Activated T-helper 1 cell treated with anti-CD3 and anti-CD28 coated beads, Interleukin-12 subunit alpha, Interleukin-12 subunit beta, Interleukin-2, Interleukin-4 antibody, amounts not matched to agents 30 ng/mL and 10 ng/mL and 1 ng/mL, durations not matched to agents 14 hours and 24 hours and 36 hours (primary cell): ENCODE measurements around the gene PHTF1. TPM values are rescaled to one million over a fixed set of nuclear protein-coding genes. Genes with fewer than 3 reads are reported as not detected.

Experiments
- DNase-seq: peaks from one replicate; pipeline ENCODE4 v3.0.0; 2021; ENCODE audit warnings: low spot score
- H3K27ac Mint-ChIP-seq: one replicate; pipeline ENCODE4 v1.8.0; 2021; ENCODE audit warnings: mild to moderate bottlenecking, mixed read lengths
- H3K27me3 Mint-ChIP-seq: one replicate; pipeline ENCODE4 v1.8.0; 2022; ENCODE audit warnings: mild to moderate bottlenecking, moderate library complexity, mixed read lengths; ENCODE audit not compliant: insufficient read depth
- H3K36me3 Mint-ChIP-seq: one replicate; pipeline ENCODE4 v1.8.0; 2021; ENCODE audit warnings: low read depth, mixed read lengths
- H3K4me1 Mint-ChIP-seq: one replicate; pipeline ENCODE4 v1.8.0; 2021; ENCODE audit warnings: low read depth, mixed read lengths
- H3K4me3 Mint-ChIP-seq: one replicate; pipeline ENCODE4 v1.8.0; 2021; ENCODE audit warnings: mild to moderate bottlenecking, moderate library complexity, mixed read lengths
- H3K9me3 Mint-ChIP-seq: one replicate; pipeline ENCODE4 v1.8.0; 2021; ENCODE audit warnings: mixed read lengths
- intact Hi-C: fragments of 100-400 bp; cut with micrococcal nuclease; formaldehyde crosslinking; loops from one replicate; pipeline ENCODE4 v1.15.1; 2024
- total RNA-seq: library from RNA; stranded (reverse); gene quantifications from 2 replicates; pipeline ENCODE4 v1.2.3, GENCODE V29; 2022

PHTF1 gene
- total RNA-seq, 1 donor from 2014 or later: 14.7 TPM

DNA sequence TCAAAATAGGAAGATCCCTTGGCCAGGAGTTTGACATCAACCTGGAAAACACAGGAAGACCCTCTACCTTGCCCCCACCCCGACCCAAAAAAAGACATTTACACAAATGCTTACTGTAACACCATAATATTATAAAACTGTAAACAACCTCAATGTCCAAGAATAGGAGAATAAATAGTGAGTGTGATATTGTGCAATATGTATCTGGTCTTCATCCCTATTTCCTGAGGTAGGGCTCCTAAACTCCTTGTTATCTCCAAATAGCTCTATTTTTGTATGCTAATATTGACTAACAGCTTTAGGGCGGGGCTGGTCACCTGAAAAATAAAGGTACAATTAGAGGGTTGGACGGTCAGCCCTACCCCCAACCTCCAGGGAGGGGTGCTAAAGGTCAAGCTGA, 29.5 kb upstream of the PHTF1 start:
- H3K27ac Mint-ChIP-seq: no peak overlapping the region
- H3K9me3 Mint-ChIP-seq: no peaks in the 10 kb centered on the region

DNA sequence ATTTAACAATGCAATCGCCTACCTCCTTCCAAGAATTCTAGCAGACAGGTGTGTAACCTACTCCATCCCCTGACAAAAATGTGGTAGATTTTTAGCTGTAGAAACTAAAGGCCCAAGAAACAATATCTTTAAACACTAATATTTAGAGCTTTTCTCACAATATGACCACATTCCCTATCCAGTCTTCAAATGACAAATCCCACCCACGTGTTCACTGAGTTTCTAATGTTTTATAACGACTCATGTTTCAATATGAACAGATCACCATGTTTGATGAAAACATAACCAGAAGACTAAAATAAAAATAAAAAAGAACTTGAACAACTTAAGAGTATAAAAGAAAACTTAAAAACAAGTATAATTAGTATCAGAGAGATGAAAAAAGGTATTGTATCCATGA, 28.4 kb upstream of the PHTF1 start:
- Mint-ChIP-seq H3K36me3 (peaks cover 30% of the 10 kb centered on the region), H3K4me1 (peaks cover 40% of the 10 kb centered on the region), H3K27ac (no peak overlapping the region), H3K4me3 (no peak overlapping the region), H3K27me3 (no peaks in the 10 kb centered on the region), H3K9me3 (no peaks in the 10 kb centered on the region)
- no peak for DNase-seq
- intact Hi-C loops: loop anchor here (1.0 to 10.0 kb wide), 2 partner anchors 15 to 393 kb away; partner anchors contain the start of gene MAGI3

More for the DNA sequence above, 29.5 kb upstream of the PHTF1 start:
- no peak overlapping the region for H3K4me3 Mint-ChIP-seq
- no peaks in the 10 kb centered on the region for H3K27me3 Mint-ChIP-seq
- DNase-seq: no peak
- intact Hi-C loops: loop anchor here (10.0 kb wide), 1 partner anchor 394 kb away; the partner anchor contains the start of gene MAGI3
- peaks cover 35% of the 10 kb centered on the region for H3K36me3 Mint-ChIP-seq
- peaks cover 50% of the 10 kb centered on the region for H3K4me1 Mint-ChIP-seq

DNA sequence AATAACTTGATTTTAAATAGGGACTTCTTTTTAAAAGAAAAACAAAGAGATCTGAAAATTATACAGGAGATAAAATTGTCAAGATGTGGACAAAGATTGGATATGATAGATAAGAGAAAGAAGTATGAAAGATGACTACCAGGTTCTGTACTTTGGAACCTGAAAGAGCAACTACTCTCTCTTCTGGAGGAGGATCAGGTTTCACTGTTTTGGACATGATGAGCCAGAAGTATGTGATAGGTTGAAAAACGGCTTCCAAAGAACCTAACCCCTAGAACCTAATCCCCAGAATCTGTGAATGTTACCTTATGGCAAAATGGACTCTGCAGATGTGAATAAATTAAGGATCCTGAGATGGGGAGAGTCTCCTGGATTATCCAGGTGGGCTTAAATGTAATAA, 26.8 kb upstream of the PHTF1 start:
- intact Hi-C loops: loop anchor here (10.0 kb wide), 1 partner anchor 391 kb away; the partner anchor contains the start of gene MAGI3
- Mint-ChIP-seq H3K9me3 (no peaks in the 10 kb centered on the region), H3K36me3 (peaks cover 25% of the 10 kb centered on the region), H3K4me1 (peaks cover 32% of the 10 kb centered on the region), H3K27me3 (no peaks in the 10 kb centered on the region), H3K4me3 (no peak overlapping the region), H3K27ac (no peak overlapping the region)
- no peak for DNase-seq

DNA sequence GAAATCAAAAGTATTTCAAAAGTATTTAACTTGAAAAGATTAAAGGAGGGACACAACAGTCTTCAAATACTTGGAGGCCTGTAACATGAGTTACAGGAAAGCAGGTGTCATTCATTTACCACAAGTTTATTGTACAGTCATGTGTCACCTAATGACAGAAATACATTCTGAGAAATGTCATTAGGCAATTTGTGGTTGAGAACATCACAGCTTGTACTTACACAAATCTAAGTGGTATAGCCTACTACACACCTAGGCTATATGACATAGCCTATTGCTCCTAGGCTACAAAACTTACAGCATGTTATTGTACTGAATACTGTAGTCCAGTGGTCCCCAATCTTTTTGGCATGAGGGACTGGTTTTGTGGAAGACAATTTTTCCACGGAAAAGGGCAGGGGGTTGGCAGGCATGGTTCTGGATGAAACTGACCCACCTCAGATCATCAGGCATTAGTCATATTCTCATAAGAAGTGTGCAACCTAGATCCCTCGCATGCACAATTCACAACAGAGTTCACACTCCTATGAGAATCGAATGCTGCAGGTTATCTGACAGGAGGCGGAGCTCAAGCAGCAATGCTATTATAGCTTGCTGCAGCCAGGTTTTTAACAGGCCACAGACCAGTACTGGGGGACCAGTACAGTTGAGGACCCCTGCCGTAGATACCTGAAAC, 25.0 kb upstream of the PHTF1 start:
- peak overlapping the region; percentile 59 for H3K4me3 Mint-ChIP-seq
- peaks cover 18% of the 10 kb centered on the region for H3K36me3 Mint-ChIP-seq
- H3K9me3 Mint-ChIP-seq: no peaks in the 10 kb centered on the region
- no peak for DNase-seq
- H3K27ac Mint-ChIP-seq: peak overlapping the region; percentile 93
- H3K27me3 Mint-ChIP-seq: no peaks in the 10 kb centered on the region
- peaks cover 25% of the 10 kb centered on the region for H3K4me1 Mint-ChIP-seq
- intact Hi-C loops: loop anchor here (5.0 to 10.0 kb wide), 2 partner anchors 42 to 389 kb away; partner anchors contain the start of gene MAGI3

DNA sequence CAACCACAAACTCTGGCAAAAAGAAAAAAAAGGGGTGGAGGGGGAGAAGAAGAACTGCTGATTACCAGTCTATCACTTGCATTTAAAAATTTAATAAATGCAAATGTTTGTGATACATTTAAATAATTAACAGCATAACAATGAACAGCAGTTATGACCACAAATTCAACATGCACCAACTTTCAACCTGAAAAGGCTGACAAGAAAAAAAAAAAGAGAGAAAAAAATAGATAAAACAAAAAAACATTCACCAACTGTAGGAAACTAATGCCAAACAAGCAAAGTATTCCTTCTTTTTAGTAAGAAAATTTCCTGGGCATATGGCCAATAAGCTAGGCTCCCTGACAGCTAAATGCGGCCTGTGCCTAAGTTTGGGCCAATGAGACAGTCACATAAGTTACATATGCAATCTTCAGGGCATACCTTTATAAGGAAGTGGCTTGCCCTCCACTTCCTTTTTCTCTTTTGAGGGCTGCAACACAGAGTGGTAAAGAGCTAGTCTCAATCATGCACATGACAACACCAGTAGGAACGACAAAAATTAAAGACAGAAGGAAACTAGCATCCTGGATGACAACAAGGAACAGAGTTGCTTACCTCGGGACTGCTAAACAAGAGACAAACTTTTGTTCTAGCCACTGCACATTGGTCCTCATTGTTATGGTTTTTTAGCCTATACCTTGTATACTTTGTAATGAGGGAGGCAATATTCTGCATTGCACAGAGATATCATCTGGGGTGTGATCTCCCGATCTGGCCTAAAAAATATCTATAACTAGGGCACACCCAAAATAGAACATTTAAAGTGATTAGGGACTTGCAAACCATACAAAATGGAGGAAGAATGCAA, 24.2 kb upstream of the PHTF1 start:
- no peaks in the 10 kb centered on the region for H3K27me3 Mint-ChIP-seq
- H3K27ac Mint-ChIP-seq: peak overlapping the region; percentile 93
- peak overlapping the region; percentile 59 for H3K4me3 Mint-ChIP-seq
- peak; percentile 41 for DNase-seq
- H3K9me3 Mint-ChIP-seq: peaks cover 3% of the 10 kb centered on the region
- peaks cover 25% of the 10 kb centered on the region for H3K4me1 Mint-ChIP-seq
- H3K36me3 Mint-ChIP-seq: peaks cover 22% of the 10 kb centered on the region
- intact Hi-C loops: loop anchor here (1.0 to 10.0 kb wide), 4 partner anchors 24 to 389 kb away; partner anchors contain the start of genes MAGI3 and PHTF1

DNA sequence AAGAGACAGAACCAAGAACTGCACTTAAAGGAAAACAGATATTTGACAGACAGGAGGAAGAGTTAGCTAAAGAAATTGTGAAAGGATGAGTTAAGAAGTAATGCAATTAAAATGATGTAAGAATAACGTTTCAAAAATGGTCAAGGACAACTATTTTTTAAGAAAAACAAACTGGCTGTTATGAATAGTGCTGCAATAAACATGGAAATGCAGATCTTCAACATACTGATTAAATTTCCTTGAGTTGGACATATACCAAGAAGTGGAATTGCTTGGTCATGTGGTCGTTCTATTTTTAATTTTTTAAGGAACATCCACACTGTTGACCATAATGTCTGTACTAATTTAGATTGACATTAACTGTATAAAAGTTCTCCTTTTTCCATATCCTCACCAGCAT, 23.1 kb upstream of the PHTF1 start:
- intact Hi-C loops: loop anchor here (5.0 to 10.0 kb wide), 2 partner anchors 40 to 388 kb away; partner anchors contain the start of gene MAGI3
- Mint-ChIP-seq H3K27ac (no peak overlapping the region), H3K9me3 (peaks cover 4% of the 10 kb centered on the region), H3K27me3 (no peaks in the 10 kb centered on the region), H3K4me1 (peaks cover 18% of the 10 kb centered on the region), H3K4me3 (no peak overlapping the region), H3K36me3 (peaks cover 15% of the 10 kb centered on the region)
- no peak for DNase-seq

DNA sequence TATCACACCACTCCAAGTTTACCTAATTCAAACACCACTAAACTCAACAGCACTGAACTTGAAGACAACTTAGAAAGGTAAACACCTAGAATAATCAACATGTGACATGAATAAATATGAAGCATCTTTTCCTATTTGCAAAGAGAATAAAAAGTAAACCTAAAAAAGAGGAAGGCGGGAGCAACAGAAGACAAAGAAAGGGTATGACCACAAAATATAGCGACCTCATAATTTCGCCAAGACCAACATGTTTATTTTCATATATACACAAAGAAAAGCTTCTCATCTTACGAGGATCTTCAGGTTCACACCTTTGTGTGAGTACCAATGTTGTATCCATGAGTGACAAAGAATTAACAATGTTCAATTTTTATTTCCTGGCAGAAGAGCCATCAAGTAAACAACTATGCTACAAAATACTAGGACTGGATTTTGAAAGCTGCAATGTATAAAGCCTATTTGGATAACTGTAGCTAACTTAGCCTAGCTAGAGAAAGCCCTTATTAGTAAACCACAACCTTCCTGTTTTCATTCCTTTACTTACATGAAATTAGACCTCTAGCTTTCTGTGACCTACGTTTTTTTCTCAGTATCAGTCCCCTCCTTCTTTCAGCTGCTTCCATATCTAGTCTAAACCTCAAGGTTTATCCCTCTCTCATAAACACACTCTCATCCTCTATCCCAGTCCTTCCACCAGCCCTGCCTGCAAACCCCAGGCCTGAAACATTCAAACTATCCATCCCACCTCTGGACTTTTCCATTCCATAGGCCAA, 21.3 kb upstream of the PHTF1 start:
- Mint-ChIP-seq H3K9me3 (peaks cover 4% of the 10 kb centered on the region), H3K4me1 (peaks cover 9% of the 10 kb centered on the region), H3K27me3 (no peaks in the 10 kb centered on the region), H3K36me3 (peaks cover 14% of the 10 kb centered on the region), H3K4me3 (no peak overlapping the region), H3K27ac (no peak overlapping the region)
- DNase-seq: no peak
- intact Hi-C loops: loop anchor here (5.0 to 10.0 kb wide), 2 partner anchors 38 to 386 kb away; partner anchors contain the start of gene MAGI3

DNA sequence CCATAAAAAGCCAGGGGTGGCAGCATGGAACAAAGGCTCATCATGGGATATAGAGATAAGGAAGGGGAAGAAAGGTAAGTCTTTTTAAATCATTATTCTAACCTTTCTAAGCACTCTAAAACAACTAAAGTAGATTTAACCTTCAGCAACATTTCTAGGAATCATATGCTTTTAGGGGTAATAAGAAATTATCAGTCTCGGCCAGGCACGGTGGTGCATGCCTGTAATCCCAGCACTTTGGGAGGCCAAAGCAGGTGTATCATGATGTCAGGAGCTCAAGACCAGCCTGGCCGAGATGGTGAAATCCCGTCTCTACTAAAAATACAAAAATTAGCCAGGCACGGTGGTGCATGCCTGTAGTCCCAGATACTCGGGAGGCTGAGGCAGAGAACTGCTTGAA, 20.3 kb upstream of the PHTF1 start:
- peaks cover 14% of the 10 kb centered on the region for H3K36me3 Mint-ChIP-seq
- no peaks in the 10 kb centered on the region for H3K27me3 Mint-ChIP-seq
- no peak for DNase-seq
- no peak overlapping the region for H3K27ac Mint-ChIP-seq
- H3K9me3 Mint-ChIP-seq: peaks cover 4% of the 10 kb centered on the region
- H3K4me3 Mint-ChIP-seq: no peak overlapping the region
- intact Hi-C loops: no loop called here
- H3K4me1 Mint-ChIP-seq: peaks cover 6% of the 10 kb centered on the region

DNA sequence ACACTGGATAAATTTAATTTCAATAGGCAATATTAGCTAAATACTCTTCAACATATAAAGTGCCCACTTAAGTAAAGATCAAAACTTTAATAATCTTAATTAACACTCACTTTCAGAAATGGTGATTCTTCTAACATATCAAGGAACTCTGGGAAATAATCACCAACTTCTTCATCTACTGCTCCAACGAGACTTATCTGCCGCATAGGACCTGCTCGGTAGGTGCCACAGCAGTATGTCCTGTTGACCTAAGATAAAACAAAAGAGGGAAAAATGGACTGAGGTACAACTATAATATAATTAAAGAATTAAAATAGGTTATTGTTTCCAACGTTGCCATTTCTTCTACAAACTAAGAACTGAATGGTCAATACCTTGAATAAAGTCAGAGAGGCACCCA, 18.3 kb upstream of the PHTF1 start:
- no peak overlapping the region for H3K27ac Mint-ChIP-seq
- no peak for DNase-seq
- H3K4me3 Mint-ChIP-seq: no peak overlapping the region
- H3K27me3 Mint-ChIP-seq: no peaks in the 10 kb centered on the region
- peaks cover 11% of the 10 kb centered on the region for H3K4me1 Mint-ChIP-seq
- H3K9me3 Mint-ChIP-seq: peaks cover 4% of the 10 kb centered on the region
- H3K36me3 Mint-ChIP-seq: peaks cover 17% of the 10 kb centered on the region
- intact Hi-C loops: no loop called here

DNA sequence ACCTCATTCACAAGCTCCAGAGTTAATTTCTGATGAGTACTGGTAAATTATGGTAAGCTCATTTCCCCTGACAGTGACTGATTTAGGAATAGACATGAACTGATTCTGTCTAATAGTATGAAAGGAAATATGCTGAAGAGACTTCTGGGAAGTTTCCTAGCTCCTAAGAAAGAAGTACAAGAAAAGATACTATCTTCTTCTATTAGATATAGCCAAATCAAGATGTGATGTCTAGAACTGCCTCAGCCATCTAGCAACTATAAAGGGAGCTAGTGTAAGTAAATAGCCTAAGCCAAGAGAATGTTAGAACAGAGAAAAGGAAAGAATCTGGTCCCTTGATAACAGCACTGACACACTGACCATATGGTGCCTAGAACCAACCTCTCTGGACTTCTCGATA, 10.7 kb upstream of the PHTF1 start:
- Mint-ChIP-seq H3K4me1 (peaks cover 44% of the 10 kb centered on the region), H3K36me3 (peaks cover 37% of the 10 kb centered on the region), H3K4me3 (no peak overlapping the region), H3K27ac (no peak overlapping the region), H3K9me3 (no peaks in the 10 kb centered on the region), H3K27me3 (no peaks in the 10 kb centered on the region)
- intact Hi-C loops: no loop called here
- DNase-seq: no peak

DNA sequence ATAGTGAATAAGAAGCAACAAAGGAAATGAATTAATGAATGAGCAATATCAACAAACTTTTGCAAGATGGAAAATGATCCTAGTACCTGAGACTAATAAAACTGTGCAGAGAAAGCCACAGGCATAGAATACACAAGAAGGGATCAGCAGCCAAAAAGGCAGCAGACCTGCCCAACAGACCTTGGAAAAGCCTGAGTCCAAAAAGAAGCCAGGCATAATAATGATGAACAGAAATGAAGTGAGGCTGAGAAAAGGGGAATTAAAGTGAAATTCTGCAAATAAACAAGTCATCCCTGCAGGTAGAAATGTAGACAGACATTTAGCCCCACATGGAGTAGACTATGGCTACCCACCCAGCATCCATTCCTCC, 10.3 kb upstream of the PHTF1 start:
- no peak overlapping the region for H3K4me3 Mint-ChIP-seq
- intact Hi-C loops: no loop called here
- H3K9me3 Mint-ChIP-seq: no peaks in the 10 kb centered on the region
- H3K4me1 Mint-ChIP-seq: peaks cover 44% of the 10 kb centered on the region
- H3K27ac Mint-ChIP-seq: no peak overlapping the region
- no peak for DNase-seq
- no peaks in the 10 kb centered on the region for H3K27me3 Mint-ChIP-seq
- peaks cover 38% of the 10 kb centered on the region for H3K36me3 Mint-ChIP-seq

DNA sequence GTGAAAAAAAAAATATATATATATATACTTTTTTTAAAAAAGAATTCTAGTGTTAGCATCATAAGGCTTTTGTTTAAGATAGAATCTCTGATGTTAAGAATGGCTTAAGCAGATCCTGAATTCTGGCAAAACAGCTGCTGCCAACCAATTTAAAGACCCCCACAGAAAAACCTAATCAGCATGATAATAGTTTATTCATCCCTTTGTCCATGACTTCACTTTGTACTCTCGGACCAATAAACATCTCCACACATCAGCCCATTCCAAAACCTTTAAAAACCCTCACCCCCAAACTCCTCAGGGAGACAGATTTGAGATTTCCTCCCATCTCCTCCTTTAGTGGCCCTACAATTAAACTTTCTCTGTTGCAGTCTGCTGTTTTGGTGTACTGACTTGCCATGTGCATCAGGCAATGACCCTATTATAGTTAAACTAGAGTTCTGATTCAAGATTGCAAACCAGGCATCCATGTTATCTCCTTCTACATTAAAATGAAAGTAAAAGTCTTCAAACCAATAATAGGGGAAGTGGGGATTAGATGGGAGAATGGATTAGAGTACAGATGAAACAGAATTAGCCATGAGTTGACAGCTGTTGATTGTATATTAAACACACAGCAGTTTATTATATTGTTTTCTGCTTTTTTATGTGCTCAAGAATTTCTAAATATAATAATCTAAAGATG, 9.8 kb upstream of the PHTF1 start:
- Mint-ChIP-seq H3K27me3 (no peaks in the 10 kb centered on the region), H3K4me1 (peaks cover 44% of the 10 kb centered on the region), H3K36me3 (peaks cover 39% of the 10 kb centered on the region), H3K9me3 (no peaks in the 10 kb centered on the region), H3K4me3 (no peak overlapping the region), H3K27ac (no peak overlapping the region)
- no peak for DNase-seq
- intact Hi-C loops: no loop called here
